HEK293 (cell line): ENCODE measurements around the gene CNOT6L.
A peak's percentile ranks its signal among the peaks of the same experiment; 100 is the strongest.

ENCODE experiments used
- GFI1B ChIP-seq: fragments of 450-650 bp; formaldehyde crosslinking; IDR thresholded peaks from 2 replicates; pipeline ENCODE4 v1.5.1; 2016; ENCODE audit warnings: missing biosample characterization, missing genetic modification characterization
- HOXD13 ChIP-seq: sonication (generic); formaldehyde crosslinking; IDR thresholded peaks from 2 replicates; pipeline ENCODE4 v1.8.0; 2022; ENCODE audit warnings: missing genetic modification reagents, borderline replicate concordance
- KLF10 ChIP-seq: fragments of 450-650 bp; IDR thresholded peaks from 2 replicates; pipeline ENCODE4 v1.5.1; 2018; ENCODE audit warnings: missing biosample characterization, mild to moderate bottlenecking, missing genetic modification characterization
- KLF7 ChIP-seq: fragments of 450-650 bp; formaldehyde crosslinking; IDR thresholded peaks from 2 replicates; pipeline ENCODE4 v1.5.1; 2016; ENCODE audit warnings: missing biosample characterization, missing genetic modification characterization, borderline replicate concordance
- MEIS1 ChIP-seq: sonication (generic); formaldehyde crosslinking; IDR thresholded peaks from 2 replicates; pipeline ENCODE4 v1.8.1; 2022; ENCODE audit warnings: missing genetic modification reagents, mild to moderate bottlenecking, borderline replicate concordance
- ZFP3 ChIP-seq: fragments of 450-650 bp; formaldehyde crosslinking; IDR thresholded peaks from 2 replicates; pipeline ENCODE4 v1.5.1; 2016; ENCODE audit warnings: low read depth, missing biosample characterization, missing genetic modification characterization
- ZNF112 ChIP-seq: fragments of 450-650 bp; formaldehyde crosslinking; IDR thresholded peaks from 2 replicates; pipeline ENCODE4 v1.5.0; 2017; ENCODE audit warnings: missing biosample characterization, missing genetic modification characterization
- ZNF155 ChIP-seq: fragments of 450-650 bp; formaldehyde crosslinking; IDR thresholded peaks from 2 replicates; pipeline ENCODE4 v1.5.1; 2016; ENCODE audit warnings: missing biosample characterization, missing genetic modification characterization
- ZNF169 ChIP-seq: fragments of 450-650 bp; formaldehyde crosslinking; IDR thresholded peaks from 2 replicates; pipeline ENCODE4 v1.5.1; 2016; ENCODE audit warnings: missing biosample characterization, missing genetic modification characterization
- ZNF174 ChIP-seq: fragments of 450-650 bp; formaldehyde crosslinking; IDR thresholded peaks from 2 replicates; pipeline ENCODE4 v1.5.0; 2017; ENCODE audit warnings: missing biosample characterization, mild to moderate bottlenecking, missing genetic modification characterization
- ZNF2 ChIP-seq: fragments of 450-650 bp; formaldehyde crosslinking; IDR thresholded peaks from 2 replicates; pipeline ENCODE4 v1.5.1; 2016; ENCODE audit warnings: missing biosample characterization, missing genetic modification characterization
- ZNF362 ChIP-seq: fragments of 450-650 bp; formaldehyde crosslinking; IDR thresholded peaks from 2 replicates; pipeline ENCODE4 v1.5.1; 2016; ENCODE audit warnings: missing biosample characterization, missing genetic modification characterization
- ZNF48 ChIP-seq: fragments of 450-650 bp; formaldehyde crosslinking; IDR thresholded peaks from 2 replicates; pipeline ENCODE4 v1.5.1; 2016; ENCODE audit warnings: missing biosample characterization, missing genetic modification characterization
- ZNF530 ChIP-seq: fragments of 450-650 bp; formaldehyde crosslinking; IDR thresholded peaks from 2 replicates; pipeline ENCODE4 v1.5.1; 2016; ENCODE audit warnings: low read depth, missing biosample characterization, missing genetic modification characterization
- ZNF548 ChIP-seq: fragments of 450-650 bp; formaldehyde crosslinking; IDR thresholded peaks from 2 replicates; pipeline ENCODE4 v1.5.1; 2016; ENCODE audit warnings: missing biosample characterization, missing genetic modification characterization
- ZNF549 ChIP-seq: fragments of 450-650 bp; IDR thresholded peaks from 2 replicates; pipeline ENCODE4 v1.5.1; 2018; ENCODE audit warnings: missing biosample characterization, missing genetic modification characterization, mild to moderate bottlenecking, inconsistent platforms, moderate library complexity
- ZNF664 ChIP-seq: fragments of 450-650 bp; formaldehyde crosslinking; IDR thresholded peaks from 2 replicates; pipeline ENCODE4 v1.5.1; 2016; ENCODE audit warnings: missing biosample characterization, missing genetic modification characterization
- ZNF677 ChIP-seq: fragments of 450-650 bp; IDR thresholded peaks from 2 replicates; pipeline ENCODE4 v1.5.0; 2018; ENCODE audit warnings: missing biosample characterization, mild to moderate bottlenecking, missing genetic modification characterization, moderate library complexity
- ZNF76 ChIP-seq: fragments of 450-650 bp; formaldehyde crosslinking; IDR thresholded peaks from 2 replicates; pipeline ENCODE4; 2016; ENCODE audit warnings: low read depth, missing biosample characterization, missing genetic modification characterization, borderline replicate concordance
- ZSCAN18 ChIP-seq: fragments of 450-650 bp; formaldehyde crosslinking; IDR thresholded peaks from 2 replicates; pipeline ENCODE4 v1.5.1; 2016; ENCODE audit warnings: missing biosample characterization, missing genetic modification characterization
- ZXDB ChIP-seq: fragments of 450-650 bp; formaldehyde crosslinking; IDR thresholded peaks from 2 replicates; pipeline ENCODE4 v1.5.1; 2016; ENCODE audit warnings: missing biosample characterization, missing genetic modification characterization
- TF ChIP-seq, protein P1 (sequence below): fragments of 450-650 bp; formaldehyde crosslinking; IDR thresholded peaks from 2 replicates; pipeline ENCODE4 v1.5.1; 2016; ENCODE audit warnings: missing biosample characterization, missing genetic modification characterization, borderline replicate concordance
- TF ChIP-seq, protein P2 (sequence below): fragments of 450-650 bp; formaldehyde crosslinking; IDR thresholded peaks from 2 replicates; pipeline ENCODE4; 2016; ENCODE audit warnings: missing biosample characterization, missing genetic modification characterization
- TF ChIP-seq, protein P3 (sequence below): fragments of 450-650 bp; formaldehyde crosslinking; IDR thresholded peaks from 2 replicates; pipeline ENCODE4 v1.5.1; 2016; ENCODE audit warnings: missing biosample characterization, missing genetic modification characterization
- TF ChIP-seq, protein P4 (sequence below): fragments of 450-650 bp; formaldehyde crosslinking; IDR thresholded peaks from 2 replicates; pipeline ENCODE4 v1.5.1; 2017; ENCODE audit warnings: missing biosample characterization, missing genetic modification characterization
- TF ChIP-seq, protein P5 (sequence below): fragments of 450-650 bp; formaldehyde crosslinking; IDR thresholded peaks from 2 replicates; pipeline ENCODE4 v1.5.1; 2017; ENCODE audit warnings: missing biosample characterization, missing genetic modification characterization
- TF ChIP-seq, protein P6 (sequence below): fragments of 450-650 bp; formaldehyde crosslinking; IDR thresholded peaks from 2 replicates; pipeline ENCODE4 v1.5.1; 2016; ENCODE audit warnings: missing biosample characterization, missing genetic modification characterization

CNOT6L gene

GRCh38 chr4:77818602-77819403, at the start of gene CNOT6L (continued):
- TF ChIP-seq, protein P1, sequence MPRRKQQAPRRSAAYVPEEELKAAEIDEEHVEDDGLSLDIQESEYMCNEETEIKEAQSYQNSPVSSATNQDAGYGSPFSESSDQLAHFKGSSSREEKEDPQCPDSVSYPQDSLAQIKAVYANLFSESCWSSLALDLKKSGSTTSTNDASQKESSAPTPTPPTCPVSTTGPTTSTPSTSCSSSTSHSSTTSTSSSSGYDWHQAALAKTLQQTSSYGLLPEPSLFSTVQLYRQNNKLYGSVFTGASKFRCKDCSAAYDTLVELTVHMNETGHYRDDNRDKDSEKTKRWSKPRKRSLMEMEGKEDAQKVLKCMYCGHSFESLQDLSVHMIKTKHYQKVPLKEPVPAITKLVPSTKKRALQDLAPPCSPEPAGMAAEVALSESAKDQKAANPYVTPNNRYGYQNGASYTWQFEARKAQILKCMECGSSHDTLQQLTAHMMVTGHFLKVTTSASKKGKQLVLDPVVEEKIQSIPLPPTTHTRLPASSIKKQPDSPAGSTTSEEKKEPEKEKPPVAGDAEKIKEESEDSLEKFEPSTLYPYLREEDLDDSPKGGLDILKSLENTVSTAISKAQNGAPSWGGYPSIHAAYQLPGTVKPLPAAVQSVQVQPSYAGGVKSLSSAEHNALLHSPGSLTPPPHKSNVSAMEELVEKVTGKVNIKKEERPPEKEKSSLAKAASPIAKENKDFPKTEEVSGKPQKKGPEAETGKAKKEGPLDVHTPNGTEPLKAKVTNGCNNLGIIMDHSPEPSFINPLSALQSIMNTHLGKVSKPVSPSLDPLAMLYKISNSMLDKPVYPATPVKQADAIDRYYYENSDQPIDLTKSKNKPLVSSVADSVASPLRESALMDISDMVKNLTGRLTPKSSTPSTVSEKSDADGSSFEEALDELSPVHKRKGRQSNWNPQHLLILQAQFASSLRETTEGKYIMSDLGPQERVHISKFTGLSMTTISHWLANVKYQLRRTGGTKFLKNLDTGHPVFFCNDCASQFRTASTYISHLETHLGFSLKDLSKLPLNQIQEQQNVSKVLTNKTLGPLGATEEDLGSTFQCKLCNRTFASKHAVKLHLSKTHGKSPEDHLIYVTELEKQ, result no peak
- TF ChIP-seq, protein P2, sequence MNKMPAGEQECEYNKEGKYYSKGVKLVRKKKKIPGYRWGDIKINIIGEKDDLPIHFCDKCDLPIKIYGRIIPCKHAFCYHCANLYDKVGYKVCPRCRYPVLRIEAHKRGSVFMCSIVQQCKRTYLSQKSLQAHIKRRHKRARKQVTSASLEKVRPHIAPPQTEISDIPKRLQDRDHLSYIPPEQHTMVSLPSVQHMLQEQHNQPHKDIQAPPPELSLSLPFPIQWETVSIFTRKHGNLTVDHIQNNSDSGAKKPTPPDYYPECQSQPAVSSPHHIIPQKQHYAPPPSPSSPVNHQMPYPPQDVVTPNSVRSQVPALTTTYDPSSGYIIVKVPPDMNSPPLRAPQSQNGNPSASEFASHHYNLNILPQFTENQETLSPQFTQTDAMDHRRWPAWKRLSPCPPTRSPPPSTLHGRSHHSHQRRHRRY (tag by site-specific recombination), result no peak
- TF ChIP-seq ZNF677 (tag by site-specific recombination) (no peak), ZNF664 (no peak), ZNF112 (tag by site-specific recombination) (no peak), ZNF169 (no peak), ZNF530 (tag by site-specific recombination) (no peak), ZXDB (no peak; the same call in 1 of the 2 replicates), ZNF2 (tag by site-specific recombination) (peak; percentile 80), ZNF548 (no peak), ZNF48 (no peak), ZNF155 (no peak), KLF10 (tag by site-specific recombination) (no peak), ZNF76 (tag by site-specific recombination) (peak; percentile 67), ZSCAN18 (no peak), ZNF362 (no peak), ZNF549 (no peak), ZFP3 (no peak), ZNF174 (tag by site-specific recombination) (no peak), KLF7 (tag by site-specific recombination) (no peak), HOXD13 (CRISPR knock-in tag) (no peak), GFI1B (tag by site-specific recombination) (no peak), MEIS1 (CRISPR knock-in tag) (no peak)
- TF ChIP-seq, protein P3, sequence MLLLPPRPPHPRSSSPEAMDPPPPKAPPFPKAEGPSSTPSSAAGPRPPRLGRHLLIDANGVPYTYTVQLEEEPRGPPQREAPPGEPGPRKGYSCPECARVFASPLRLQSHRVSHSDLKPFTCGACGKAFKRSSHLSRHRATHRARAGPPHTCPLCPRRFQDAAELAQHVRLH (tag by site-specific recombination), result no peak
- TF ChIP-seq, protein P4, sequence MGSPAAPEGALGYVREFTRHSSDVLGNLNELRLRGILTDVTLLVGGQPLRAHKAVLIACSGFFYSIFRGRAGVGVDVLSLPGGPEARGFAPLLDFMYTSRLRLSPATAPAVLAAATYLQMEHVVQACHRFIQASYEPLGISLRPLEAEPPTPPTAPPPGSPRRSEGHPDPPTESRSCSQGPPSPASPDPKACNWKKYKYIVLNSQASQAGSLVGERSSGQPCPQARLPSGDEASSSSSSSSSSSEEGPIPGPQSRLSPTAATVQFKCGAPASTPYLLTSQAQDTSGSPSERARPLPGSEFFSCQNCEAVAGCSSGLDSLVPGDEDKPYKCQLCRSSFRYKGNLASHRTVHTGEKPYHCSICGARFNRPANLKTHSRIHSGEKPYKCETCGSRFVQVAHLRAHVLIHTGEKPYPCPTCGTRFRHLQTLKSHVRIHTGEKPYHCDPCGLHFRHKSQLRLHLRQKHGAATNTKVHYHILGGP (tag by site-specific recombination), result no peak
- TF ChIP-seq, protein P5, sequence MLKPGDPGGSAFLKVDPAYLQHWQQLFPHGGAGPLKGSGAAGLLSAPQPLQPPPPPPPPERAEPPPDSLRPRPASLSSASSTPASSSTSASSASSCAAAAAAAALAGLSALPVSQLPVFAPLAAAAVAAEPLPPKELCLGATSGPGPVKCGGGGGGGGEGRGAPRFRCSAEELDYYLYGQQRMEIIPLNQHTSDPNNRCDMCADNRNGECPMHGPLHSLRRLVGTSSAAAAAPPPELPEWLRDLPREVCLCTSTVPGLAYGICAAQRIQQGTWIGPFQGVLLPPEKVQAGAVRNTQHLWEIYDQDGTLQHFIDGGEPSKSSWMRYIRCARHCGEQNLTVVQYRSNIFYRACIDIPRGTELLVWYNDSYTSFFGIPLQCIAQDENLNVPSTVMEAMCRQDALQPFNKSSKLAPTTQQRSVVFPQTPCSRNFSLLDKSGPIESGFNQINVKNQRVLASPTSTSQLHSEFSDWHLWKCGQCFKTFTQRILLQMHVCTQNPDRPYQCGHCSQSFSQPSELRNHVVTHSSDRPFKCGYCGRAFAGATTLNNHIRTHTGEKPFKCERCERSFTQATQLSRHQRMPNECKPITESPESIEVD (tag by site-specific recombination), result no peak
- TF ChIP-seq, protein P6, sequence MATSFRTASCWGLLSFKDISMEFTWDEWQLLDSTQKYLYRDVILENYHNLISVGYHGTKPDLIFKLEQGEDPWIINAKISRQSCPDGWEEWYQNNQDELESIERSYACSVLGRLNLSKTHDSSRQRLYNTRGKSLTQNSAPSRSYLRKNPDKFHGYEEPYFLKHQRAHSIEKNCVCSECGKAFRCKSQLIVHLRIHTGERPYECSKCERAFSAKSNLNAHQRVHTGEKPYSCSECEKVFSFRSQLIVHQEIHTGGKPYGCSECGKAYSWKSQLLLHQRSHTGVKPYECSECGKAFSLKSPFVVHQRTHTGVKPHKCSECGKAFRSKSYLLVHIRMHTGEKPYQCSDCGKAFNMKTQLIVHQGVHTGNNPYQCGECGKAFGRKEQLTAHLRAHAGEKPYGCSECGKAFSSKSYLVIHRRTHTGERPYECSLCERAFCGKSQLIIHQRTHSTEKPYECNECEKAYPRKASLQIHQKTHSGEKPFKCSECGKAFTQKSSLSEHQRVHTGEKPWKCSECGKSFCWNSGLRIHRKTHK (tag by site-specific recombination), result no peak
